Activated gamma-delta T cell treated with anti-CD3 and anti-CD28 coated beads, Interleukin-2, amount 50 U/mL, for 16 hours (primary cell): ENCODE results near the gene DNAJB14.

Experiments used
- DNase-seq: peaks from one replicate; pipeline ENCODE4 v3.0.0-alpha.2; 2020; ENCODE audit warnings: low read depth

The DNAJB14 gene

GRCh38 chr4:99943904-99944437 is 2.4 kb downstream of the DNAJB14 start:
- DNase-seq = no peak

GRCh38 chr4:99938243-99938753 is 8.1 kb downstream of the DNAJB14 start:
- no peak for DNase-seq

GRCh38 chr4:99934891-99935290 is 11.5 kb downstream of the DNAJB14 start:
- no peak for DNase-seq

- no peak for DNase-seq
Observed at GRCh38 chr4:99927566-99927965, 18.9 kb downstream of the DNAJB14 start.

GRCh38 chr4:99921174-99921573 is 25.2 kb downstream of the DNAJB14 start:
- DNase-seq = no peak

- DNase-seq = no peak
Observed at GRCh38 chr4:99918656-99919055, 27.8 kb downstream of the DNAJB14 start.

GRCh38 chr4:99917575-99917974 is 28.8 kb downstream of the DNAJB14 start:
- DNase-seq = no peak

GRCh38 chr4:99915449-99915848 is 31.0 kb downstream of the DNAJB14 start:
- DNase-seq = no peak

GRCh38 chr4:99894998-99895397 is 51.4 kb downstream of the DNAJB14 start:
- DNase-seq = no peak

GRCh38 chr4:99894161-99894997 is 52.0 kb downstream of the DNAJB14 start, which contains the start of gene LAMTOR3:
LAMTOR3 (minus strand) TSS chr4:99894427; CDS start chr4:99893963, 464 bp downstream.
- peak; percentile 78 for DNase-seq

GRCh38 chr4:99893839-99894160 is 52.6 kb downstream of the DNAJB14 start:
- no peak for DNase-seq

GRCh38 chr4:99893029-99893428 is 53.4 kb downstream of the DNAJB14 start:
- DNase-seq = no peak

GRCh38 chr4:99891351-99891750 is 55.1 kb downstream of the DNAJB14 start:
- no peak for DNase-seq

GRCh38 chr4:99887837-99888236 is 58.6 kb downstream of the DNAJB14 start:
- DNase-seq = no peak

- no peak for DNase-seq
Observed at GRCh38 chr4:99886146-99886545, 60.3 kb downstream of the DNAJB14 start.

- no peak for DNase-seq
Observed at GRCh38 chr4:99885687-99886086, 60.7 kb downstream of the DNAJB14 start.

GRCh38 chr4:99885063-99885664 is 61.3 kb downstream of the DNAJB14 start:
- DNase-seq = no peak

GRCh38 chr4:99879458-99879857 is 67.0 kb downstream of the DNAJB14 start:
- DNase-seq = no peak

GRCh38 chr4:99878604-99879003 is 67.8 kb downstream of the DNAJB14 start:
- no peak for DNase-seq

GRCh38 chr4:99876946-99877345 is 69.5 kb downstream of the DNAJB14 start:
- DNase-seq = no peak

- DNase-seq = no peak
Observed at GRCh38 chr4:99875071-99875470, 71.3 kb downstream of the DNAJB14 start.

- DNase-seq = no peak
Observed at GRCh38 chr4:99872570-99872969, 73.8 kb downstream of the DNAJB14 start.

- DNase-seq = no peak
Observed at GRCh38 chr4:99868126-99868596, 78.3 kb downstream of the DNAJB14 start.
